Hepatocyte (in vitro differentiated cells): Measurements from ENCODE around the gene STAC2.

Source experiments
- CTCF ChIP-seq: fragments of 200-600 bp; sonication (generic); IDR thresholded peaks from 2 replicates; pipeline ENCODE4 v1.5.1; 2016; ENCODE audit warnings: antibody characterized with exemption, mild to moderate bottlenecking; ENCODE audit not compliant: poor library complexity
- EZH2 ChIP-seq: fragments of 200-600 bp; sonication (generic); IDR thresholded peaks from 2 replicates; pipeline ENCODE4 v1.6.1; 2016; ENCODE audit warnings: antibody characterized with exemption, mild to moderate bottlenecking, borderline replicate concordance
- EZH2phosphoT487 ChIP-seq: fragments of 200-600 bp; sonication (generic); IDR thresholded peaks from one replicate; pipeline ENCODE4 v1.6.1; 2018; ENCODE audit warnings: antibody characterized with exemption, mild to moderate bottlenecking, low read depth, moderate library complexity; ENCODE audit not compliant: unreplicated experiment, severe bottlenecking

- TF ChIP-seq CTCF: no peak
- no peak for TF ChIP-seq EZH2
- TF ChIP-seq EZH2phosphoT487: no peak
Measured at GRCh38 chr17:39221572-39221971, 4.2 kb downstream of the STAC2 start.
